ENCODE data around the gene ZSCAN26.

ZSCAN26 gene

DNA sequence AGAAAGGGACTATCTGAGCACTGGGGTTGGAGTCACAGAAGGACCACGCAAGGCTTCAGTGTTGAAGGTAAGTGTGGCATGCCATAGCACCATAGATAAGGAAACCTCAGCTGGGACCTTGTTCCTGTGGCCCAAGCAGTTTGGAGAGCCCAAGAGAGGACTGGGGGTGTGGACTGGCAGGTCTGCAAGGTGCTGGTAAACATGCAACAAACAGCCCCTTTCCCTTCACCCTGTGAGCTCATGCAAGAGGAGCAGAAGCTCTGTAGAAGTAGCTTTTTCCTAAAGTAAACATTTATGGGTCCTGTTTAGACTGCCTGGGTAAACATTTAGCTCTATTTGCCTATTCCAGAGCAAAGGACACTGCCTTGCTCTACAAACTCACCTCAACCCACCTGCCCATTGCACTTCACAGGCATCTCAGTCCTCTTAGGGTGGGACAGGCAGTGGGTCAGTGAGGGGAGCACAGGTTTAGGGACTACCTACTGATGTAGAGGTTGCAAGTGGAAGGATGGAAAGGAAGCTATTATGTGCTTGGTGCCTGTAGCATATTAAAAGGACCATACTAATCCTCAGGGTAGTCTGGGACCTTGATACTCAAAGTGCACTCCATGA, 57.0 kb downstream of the ZSCAN26 start:
- no peak for FAIRE-seq

DNA sequence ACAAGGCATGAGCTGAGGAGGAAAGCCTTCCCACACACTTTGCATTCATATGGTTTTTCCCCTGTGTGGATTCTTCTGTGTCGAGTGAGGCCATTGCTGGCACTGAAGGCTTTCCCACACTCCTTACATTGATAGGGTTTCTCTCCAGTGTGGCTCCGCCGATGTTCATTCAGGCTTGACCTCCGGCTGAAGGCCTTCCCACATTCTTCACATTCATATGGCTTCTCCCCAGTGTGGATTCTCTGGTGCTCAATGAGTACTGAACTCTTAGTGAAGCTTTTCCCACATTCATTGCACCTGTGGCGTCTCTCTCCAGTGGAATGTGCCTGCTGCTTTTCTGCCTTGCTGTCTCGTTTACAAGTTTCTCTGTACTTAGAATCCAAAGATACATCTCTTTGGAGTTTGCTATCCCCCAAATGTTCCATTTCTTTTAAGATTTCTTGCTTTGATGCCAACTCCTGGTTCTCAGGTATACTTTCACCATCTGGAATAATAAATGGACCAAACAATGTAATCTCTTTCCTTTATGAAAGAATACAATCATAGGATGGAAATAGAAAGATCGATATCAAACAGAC, 59.5 kb downstream of the ZSCAN26 start:
- FAIRE-seq, result no peak
